Measurements from ENCODE around the gene ZNF169. TPM values are rescaled to one million over a fixed set of nuclear protein-coding genes. Genes with fewer than 3 reads are reported as not detected.
"Not testable (repeated sequence)": the region's sequence is repeated elsewhere in the genome, so short reads cannot be mapped to it uniquely, and the experiment has no call there.

ZNF169 gene
- total RNA-seq, 1 experiment from 2014 or later, result 4.1 TPM

DNA sequence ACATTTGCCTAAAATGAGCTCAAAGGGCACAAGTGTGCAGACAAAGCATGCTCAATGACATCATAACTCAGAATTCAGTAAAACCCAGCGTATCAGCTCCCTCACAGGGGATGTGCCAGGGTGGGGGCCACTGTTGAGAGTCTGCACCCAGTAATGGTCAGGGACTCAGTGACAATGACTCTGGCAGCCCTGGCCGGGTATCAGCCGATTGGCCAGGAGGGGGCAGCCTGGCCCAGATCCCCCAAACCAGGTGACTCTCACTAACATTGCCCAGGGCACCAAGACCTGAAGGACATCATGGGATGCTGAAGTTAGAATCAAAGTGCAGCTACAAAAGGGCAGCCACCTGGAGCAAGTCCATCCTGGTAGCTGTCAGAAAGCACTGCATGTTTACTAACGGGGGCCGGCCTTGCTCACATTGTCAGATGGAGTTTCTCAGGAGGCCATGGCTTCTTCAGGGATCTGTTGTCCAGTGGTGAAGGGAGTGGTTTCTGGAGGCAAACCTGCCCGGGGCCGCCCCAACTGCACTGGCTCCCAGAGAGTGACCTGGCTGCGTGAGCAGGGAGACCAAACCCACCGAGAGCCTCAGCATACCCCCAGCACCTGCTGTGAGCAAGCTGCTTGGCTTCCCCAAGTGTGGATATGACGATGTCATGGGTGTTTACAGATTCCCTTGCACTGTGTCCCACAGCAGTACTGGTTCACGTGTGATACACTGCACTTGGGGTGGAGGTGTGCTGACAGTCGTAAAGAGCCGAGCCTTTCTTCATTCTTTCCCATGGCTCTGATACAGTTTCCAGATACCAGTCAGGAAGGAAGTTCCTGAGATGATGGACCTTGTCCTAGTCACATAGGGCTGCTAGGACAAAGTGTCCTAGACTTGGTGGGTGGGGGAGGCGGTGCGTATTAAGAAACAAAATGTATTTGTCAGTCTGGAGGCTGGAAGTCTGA, 56.2 kb downstream of the ZNF169 start:
- not testable (repeated sequence) for H3K27ac ChIP-seq, DNase-seq, H3K36me3 ChIP-seq

GRCh38 chr9:94316236-94316635, 57.1 kb downstream of the ZNF169 start:
- H3K4me3 ChIP-seq; H3K36me3 ChIP-seq; H3K27me3 ChIP-seq; H3K9me3 ChIP-seq (replicated peaks); DNase-seq; H3K4me1 ChIP-seq; H3K27ac ChIP-seq: not testable (repeated sequence)

More for the DNA sequence above, 56.2 kb downstream of the ZNF169 start:
- H3K4me3 ChIP-seq; H3K9me3 ChIP-seq (replicated peaks); H3K27me3 ChIP-seq; H3K4me1 ChIP-seq: not testable (repeated sequence)

DNA sequence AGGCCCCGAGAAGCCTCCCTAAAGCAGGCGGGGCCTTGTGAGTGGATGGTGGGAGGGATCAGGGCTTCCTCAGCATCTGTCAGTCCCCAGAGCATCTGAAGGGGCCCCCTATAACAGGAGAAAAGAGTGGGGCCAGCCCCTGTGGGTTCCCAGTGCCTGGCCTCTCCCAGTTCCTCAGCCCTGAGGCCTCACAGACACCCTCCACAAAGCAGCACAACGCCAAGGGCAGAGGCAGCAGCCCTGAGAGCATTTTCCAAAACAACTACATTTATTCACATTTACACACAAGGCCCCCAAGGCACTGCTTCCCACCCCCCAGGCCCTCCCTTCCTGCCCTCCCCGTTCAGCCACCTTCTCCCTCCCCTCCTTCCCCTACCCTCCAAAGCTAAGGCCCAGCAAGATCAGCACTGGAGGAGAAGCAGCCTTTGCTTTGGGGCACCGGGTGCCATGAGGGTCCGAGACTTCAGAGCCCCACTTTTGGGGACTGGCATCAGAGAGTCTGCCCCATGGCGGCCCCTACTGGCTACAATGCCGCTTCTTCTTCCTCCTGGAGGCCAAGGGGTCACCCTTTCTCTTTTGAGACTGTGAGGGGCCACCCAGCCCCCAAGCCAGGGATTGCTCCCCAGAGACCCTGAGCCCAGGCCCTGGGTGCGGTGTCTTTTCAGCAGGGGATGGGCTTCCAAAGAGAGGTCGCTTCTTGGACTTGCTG, 59.0 kb downstream of the ZNF169 start:
- H3K36me3 ChIP-seq; H3K9me3 ChIP-seq (replicated peaks); H3K4me1 ChIP-seq; H3K4me3 ChIP-seq; H3K27ac ChIP-seq; DNase-seq; H3K27me3 ChIP-seq: not testable (repeated sequence)

DNA sequence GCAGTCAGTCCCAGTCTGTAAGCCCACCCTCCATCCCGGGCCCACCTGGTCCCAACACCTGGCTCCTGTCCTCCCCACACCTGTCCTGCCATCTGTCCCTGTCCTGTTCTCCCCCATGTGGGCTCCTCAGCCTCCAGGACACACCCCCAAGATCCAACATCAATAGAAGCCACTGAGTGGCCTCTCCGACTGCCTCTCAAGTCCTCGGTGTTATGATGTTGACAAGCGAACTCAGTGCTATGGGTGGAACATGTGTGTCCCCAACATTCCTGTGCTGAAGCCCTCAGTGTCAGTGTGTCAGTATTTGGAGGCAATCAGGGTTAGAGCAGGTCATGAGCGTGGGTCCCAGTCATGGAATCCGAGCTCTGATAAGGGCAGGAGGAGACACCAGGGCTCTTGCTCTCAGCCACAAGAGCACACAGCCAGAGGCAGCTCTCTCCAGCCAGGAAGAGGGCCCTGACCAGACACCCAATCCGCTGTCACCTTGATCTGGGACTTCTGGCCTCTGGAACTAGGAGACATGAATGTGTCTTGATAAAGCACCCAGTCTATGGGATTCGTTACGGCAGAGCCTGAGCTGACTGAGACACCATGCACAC, 63.3 kb downstream of the ZNF169 start:
- DNase-seq, result not testable (repeated sequence)

DNA sequence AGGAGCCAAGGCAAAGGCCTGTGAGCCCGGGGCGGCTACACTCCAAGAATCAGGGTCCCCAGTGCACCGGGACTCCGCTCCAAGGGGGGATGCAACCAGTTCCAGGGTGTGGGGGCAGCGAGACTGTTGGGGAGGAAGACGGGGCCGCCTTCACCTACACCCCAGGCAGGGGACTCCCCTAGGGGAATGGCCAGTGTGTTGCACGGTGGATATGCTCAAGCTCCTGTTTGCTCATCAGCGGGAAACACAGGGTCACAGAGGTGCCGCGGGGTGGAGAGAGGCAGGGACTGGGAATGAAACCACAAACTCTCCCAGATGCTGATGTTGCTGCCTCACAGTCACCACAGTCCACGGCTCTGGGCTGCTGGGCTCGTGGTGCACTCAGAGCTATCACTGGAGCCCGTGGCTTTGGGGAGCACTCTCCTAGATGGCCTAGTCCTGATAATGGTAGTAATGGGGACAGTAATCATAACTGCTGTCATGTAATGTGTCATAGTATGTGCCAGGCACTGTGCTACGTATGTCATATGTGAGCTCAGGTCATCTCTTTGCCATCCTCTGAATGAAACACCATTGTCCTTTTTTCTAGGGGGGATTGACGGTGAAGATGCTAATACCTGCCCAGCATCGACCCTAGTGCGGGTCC, 64.2 kb downstream of the ZNF169 start:
- H3K27ac ChIP-seq; DNase-seq; H3K27me3 ChIP-seq; H3K4me3 ChIP-seq; H3K4me1 ChIP-seq; H3K9me3 ChIP-seq (replicated peaks); H3K36me3 ChIP-seq: not testable (repeated sequence)

More for the DNA sequence above, 63.3 kb downstream of the ZNF169 start:
- H3K9me3 ChIP-seq (replicated peaks); H3K36me3 ChIP-seq; H3K4me3 ChIP-seq; H3K4me1 ChIP-seq; H3K27me3 ChIP-seq; H3K27ac ChIP-seq: not testable (repeated sequence)

- H3K36me3 ChIP-seq; H3K27ac ChIP-seq; H3K9me3 ChIP-seq (replicated peaks); H3K4me1 ChIP-seq; H3K4me3 ChIP-seq; DNase-seq; H3K27me3 ChIP-seq: not testable (repeated sequence)
Observed at GRCh38 chr9:94325583-94325982, 66.5 kb downstream of the ZNF169 start.

GRCh38 chr9:94328544-94328943, 69.4 kb downstream of the ZNF169 start, which contains the start of gene NUTM2F:
Gene NUTM2F, minus strand, starts transcription at chr9:94328644. Its CDS starts 21 bp downstream, at chr9:94328623.
- DNase-seq; H3K4me1 ChIP-seq; H3K27ac ChIP-seq; H3K27me3 ChIP-seq; H3K36me3 ChIP-seq; H3K9me3 ChIP-seq (replicated peaks); H3K4me3 ChIP-seq: not testable (repeated sequence)

- not testable (repeated sequence) for DNase-seq; H3K4me3 ChIP-seq; H3K27ac ChIP-seq; H3K4me1 ChIP-seq; H3K9me3 ChIP-seq (replicated peaks); H3K27me3 ChIP-seq; H3K36me3 ChIP-seq
Observed at GRCh38 chr9:94336445-94336844, 77.3 kb downstream of the ZNF169 start.

DNA sequence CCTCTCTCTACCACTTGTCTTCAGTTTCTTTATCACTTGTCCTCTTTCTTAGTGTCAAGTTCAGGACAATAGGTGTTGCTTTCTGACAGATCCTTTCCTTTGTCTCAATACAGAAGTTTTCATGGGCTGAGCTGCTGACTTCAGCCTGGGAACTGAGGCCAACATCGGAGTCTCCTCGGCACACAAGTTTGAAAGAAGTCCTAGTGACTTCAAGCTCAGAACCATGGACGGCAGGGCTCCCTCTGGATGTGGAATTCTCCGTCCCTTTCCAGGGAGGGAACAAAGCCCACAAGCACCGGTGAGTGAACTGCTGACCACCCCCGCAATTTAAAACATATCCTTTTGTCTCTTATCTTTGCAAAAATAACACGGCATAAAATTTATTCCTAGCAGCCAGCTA, 79.6 kb downstream of the ZNF169 start:
- not testable (repeated sequence) for H3K36me3 ChIP-seq; H3K27me3 ChIP-seq; H3K4me3 ChIP-seq; H3K4me1 ChIP-seq; DNase-seq; H3K9me3 ChIP-seq (replicated peaks); H3K27ac ChIP-seq

- not testable (repeated sequence) for H3K4me3 ChIP-seq; H3K27me3 ChIP-seq; H3K27ac ChIP-seq; H3K36me3 ChIP-seq; H3K9me3 ChIP-seq (replicated peaks); H3K4me1 ChIP-seq; DNase-seq
Observed at GRCh38 chr9:94339657-94340056, 80.6 kb downstream of the ZNF169 start.

DNA sequence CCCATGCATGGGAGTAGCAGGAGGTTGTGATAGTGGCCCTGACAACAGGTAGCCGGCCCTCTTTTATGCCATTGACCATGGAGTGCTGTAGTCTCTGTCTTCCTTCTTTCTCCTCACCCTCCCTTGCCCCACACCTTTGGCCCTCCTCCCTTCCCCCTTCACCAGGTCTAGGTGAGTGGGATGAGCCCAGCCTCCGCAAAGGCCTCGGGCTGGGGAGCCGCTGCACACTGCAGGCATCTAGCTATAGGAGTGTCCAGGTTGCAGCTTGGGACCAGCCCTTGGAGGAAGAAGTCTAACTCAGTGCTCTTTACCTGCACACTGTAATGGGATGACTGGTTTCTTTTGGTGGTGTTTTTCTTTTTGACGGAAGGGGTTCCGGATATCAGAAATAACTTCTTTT, 81.7 kb downstream of the ZNF169 start:
- not testable (repeated sequence) for H3K36me3 ChIP-seq; H3K9me3 ChIP-seq (replicated peaks); H3K4me1 ChIP-seq; H3K27me3 ChIP-seq; H3K27ac ChIP-seq; DNase-seq; H3K4me3 ChIP-seq

DNA sequence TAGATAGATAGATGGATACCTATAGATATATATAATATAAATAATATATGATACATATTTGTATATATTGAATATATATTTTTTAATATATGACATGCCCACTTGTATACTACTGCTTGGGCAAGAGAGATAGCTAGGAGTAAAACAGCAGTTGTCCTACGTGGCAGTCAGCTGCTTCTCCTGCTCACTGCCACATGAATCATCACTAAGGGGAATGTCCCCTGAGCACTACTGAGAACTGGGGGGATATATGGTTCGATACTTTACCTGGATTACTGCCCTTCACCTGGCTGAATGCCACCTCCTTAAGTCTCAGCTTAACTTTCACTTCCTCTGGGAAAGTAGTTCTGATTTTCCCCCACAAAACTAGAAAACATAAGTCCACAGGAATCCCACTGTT, 82.6 kb downstream of the ZNF169 start:
- H3K27me3 ChIP-seq; H3K9me3 ChIP-seq (replicated peaks); DNase-seq; H3K4me3 ChIP-seq; H3K27ac ChIP-seq; H3K36me3 ChIP-seq; H3K4me1 ChIP-seq: not testable (repeated sequence)

GRCh38 chr9:94347451-94347850, 88.4 kb downstream of the ZNF169 start:
- H3K27ac ChIP-seq; H3K9me3 ChIP-seq (replicated peaks); H3K36me3 ChIP-seq; DNase-seq; H3K4me1 ChIP-seq; H3K4me3 ChIP-seq; H3K27me3 ChIP-seq: not testable (repeated sequence)

GRCh38 chr9:94348754-94349153, 89.7 kb downstream of the ZNF169 start:
- not testable (repeated sequence) for H3K27me3 ChIP-seq; H3K4me3 ChIP-seq; H3K36me3 ChIP-seq; H3K4me1 ChIP-seq; H3K9me3 ChIP-seq (replicated peaks); DNase-seq; H3K27ac ChIP-seq
